Psoas muscle (tissue), 8 donors: ENCODE results near the gene LZTS2. TPM values are rescaled to one million over a fixed set of nuclear protein-coding genes. Genes with fewer than 3 reads are reported as not detected.
A peak's percentile ranks its signal among the peaks of the same experiment; 100 is the strongest.
"Not testable (repeated sequence)": the region's sequence is repeated elsewhere in the genome, so short reads cannot be mapped to it uniquely, and the experiment has no call there.

Source experiments
- ATAC-seq, 4 donors: fragments of 200-7000 bp; cut with Tn5 transposase; one replicate each; pipeline ENCODE4 v1.9.1; 2020; ENCODE audit warnings: moderate library complexity in 3 of 4, mild to moderate bottlenecking in 2 of 4
- DNase-seq, 2 donors: peaks; one replicate each; pipeline ENCODE4 v3.0.0-alpha.2; 2020
- H3K27ac ChIP-seq: fragments of 200-600 bp; one replicate; pipeline ENCODE4 v1.8.0; 2022
- H3K27me3 ChIP-seq, 3 donors: fragments of 200-600 bp in 1 of 3; one replicate each; pipeline versions ENCODE4 v1.6.1 to v1.8.0; 2013 to 2022; ENCODE audit warnings: low read length in 2 of 3, mild to moderate bottlenecking in 2 of 3, moderate library complexity in 1 of 3; ENCODE audit not compliant: insufficient read depth in 3 of 3
- H3K36me3 ChIP-seq, 2 donors: fragments of 200-600 bp in 1 of 2; one replicate each; pipeline versions ENCODE4 v1.6.1 to v1.8.0; 2013 to 2022; ENCODE audit warnings: low read depth in 1 of 2, mild to moderate bottlenecking in 1 of 2, moderate library complexity in 1 of 2; ENCODE audit not compliant: insufficient read depth in 1 of 2
- H3K4me1 ChIP-seq: fragments of 200-600 bp; one replicate; pipeline ENCODE4 v1.8.0; 2022
- H3K4me3 ChIP-seq: fragments of 200-600 bp; one replicate; pipeline ENCODE4 v1.8.0; 2022; ENCODE audit warnings: mild to moderate bottlenecking
- H3K9me3 ChIP-seq: fragments of 200-600 bp; one replicate; pipeline ENCODE4 v1.8.0; 2022
- CTCF ChIP-seq: fragments of 200-600 bp; IDR thresholded peaks from one replicate; pipeline ENCODE4 v1.8.0; 2022; ENCODE audit warnings: antibody characterized with exemption
- WGBS, 3 donors: extraction: QIAGEN DNeasy Blood & Tissue Kit; methylation state at CpG; one replicate each; pipeline versions ENCODE4 v1.1.6 to v1.1.7; 2013; 5-methylcytosine and 5-hydroxymethylcytosine counted together
- intact Hi-C, 2 donors: fragments of 100-400 bp; cut with DNase I; formaldehyde crosslinking; loops; one replicate each; pipeline versions ENCODE4 v1.11.0 to v1.14.2; 2022
- polyA plus RNA-seq, 3 donors: library from polyadenylated mRNA; stranded (reverse); fragments of 200-250 nt; gene quantifications; one replicate each; pipeline ENCODE4 v1.2.3, GENCODE V29; 2013
- total RNA-seq, 4 donors: library from RNA; stranded (reverse); fragmentation: NEBNext Ultra II Directional in 2 of 4; extraction: Animal tissue kit (Norgen Biotek cat#: 25700) in 2 of 4; gene quantifications; one replicate each; pipeline versions ENCODE4 v1.2.1 to v1.2.4, GENCODE V29; 2021 to 2023
- donor health status: healthy with polysubstance abuse.
- donor health status: DM: no; HTN: no; CAD: no; lungs with moderate emphysema.
- donor health status: Bipolar disorder and iron deficiency.
- donor health status: healthy.
- donor health status: DM: yes; HTN: yes; CAD: no.
- donor health status: DM: no; HTN: no; CAD: no.
- donor health status: DM: no; HTN: no; CAD: no.
- donor health status: DM: yes; HTN: yes; CAD: no.

LZTS2 gene
- total and polyA plus RNA-seq, 7 donors = 19.0 to 66.0 (median 24.6) TPM

GRCh38 chr10:101031796-101032636 is 32.4 kb downstream of the LZTS2 start:
- ATAC-seq (peak; percentile 25 to 59 (median 36)), DNase-seq (peak; percentile 80 to 86)
- Histone ChIP-seq H3K27ac (peak overlapping the region; percentile 88), H3K4me1 (peaks cover 16% of the 10 kb centered on the region), H3K4me3 (peak overlapping the region; percentile 84), H3K36me3 (peaks cover 0 to 26% of the 10 kb centered on the region in 2 donors), H3K27me3 (no peaks in the 10 kb centered on the region), H3K9me3 (no peaks in the 10 kb centered on the region)
- intact Hi-C loops = no loop called here
- 1 to 3% (median 2%) methylated on average over 39 to 47 of the region's 47 CpGs for WGBS, 3 donors
- TF ChIP-seq CTCF = no peak

GRCh38 chr10:101032637-101033224 is 33.1 kb downstream of the LZTS2 start:
- peak; percentile 25 to 40 (median 33) for ATAC-seq
- peaks cover 16% of the 10 kb centered on the region for H3K4me1 ChIP-seq
- no peaks in the 10 kb centered on the region for H3K9me3 ChIP-seq
- peaks cover 0 to 32% of the 10 kb centered on the region in 2 donors for H3K36me3 ChIP-seq
- H3K27ac ChIP-seq = peak overlapping the region; percentile 88
- 27 to 38% (median 29%) methylated on average over 6 of the region's 6 CpGs for WGBS, 3 donors
- TF ChIP-seq CTCF = no peak
- no peaks in the 10 kb centered on the region for H3K27me3 ChIP-seq
- intact Hi-C loops = no loop called here
- DNase-seq = peak in 1 of 2 donors; percentile 54
- H3K4me3 ChIP-seq = peak overlapping the region; percentile 84

- Histone ChIP-seq H3K9me3 (no peaks in the 10 kb centered on the region), H3K36me3 (peaks cover 0 to 37% of the 10 kb centered on the region in 2 donors), H3K27me3 (no peaks in the 10 kb centered on the region), H3K4me3 (peak overlapping the region; percentile 84), H3K27ac (no peak overlapping the region), H3K4me1 (peaks cover 16% of the 10 kb centered on the region)
- WGBS, 3 donors = 76 to 86% (median 84%) methylated on average over 3 of the region's 3 CpGs
- ATAC-seq = no peak
- TF ChIP-seq CTCF = no peak
- intact Hi-C loops = no loop called here
- DNase-seq = no peak
Measured at GRCh38 chr10:101033276-101033675, 33.7 kb downstream of the LZTS2 start.

GRCh38 chr10:101034404-101034803 is 34.8 kb downstream of the LZTS2 start:
- H3K4me3 ChIP-seq, H3K9me3 ChIP-seq, H3K27ac ChIP-seq, DNase-seq, ATAC-seq, intact Hi-C loops, H3K27me3 ChIP-seq: not testable (repeated sequence)
- WGBS, 3 donors = 89 to 95% (median 94%) methylated on average over 4 of the region's 4 CpGs
- Histone ChIP-seq H3K4me1 (peaks cover 16% of the 10 kb centered on the region), H3K36me3 (peaks cover 0 to 37% of the 10 kb centered on the region in 2 donors)

GRCh38 chr10:101035314-101035713 is 35.7 kb downstream of the LZTS2 start:
- 82 to 87% (median 82%) methylated on average over 7 of the region's 7 CpGs for WGBS, 3 donors
- no peak for DNase-seq

More at GRCh38 chr10:101035314-101035713, 35.7 kb downstream of the LZTS2 start:
- intact Hi-C loops = loop anchor here (5.0 kb wide), 2 partner anchors 37 to 107 kb away; no protein-coding TSS in a partner anchor
- no peak overlapping the region for H3K27ac ChIP-seq
- H3K27me3 ChIP-seq = no peaks in the 10 kb centered on the region
- ATAC-seq = no peak
- peaks cover 16% of the 10 kb centered on the region for H3K4me1 ChIP-seq
- TF ChIP-seq CTCF = no peak
- H3K9me3 ChIP-seq = no peaks in the 10 kb centered on the region
- H3K36me3 ChIP-seq = peaks cover 0 to 37% of the 10 kb centered on the region in 2 donors
- no peak overlapping the region for H3K4me3 ChIP-seq
